GM18867 (cell line): ENCODE results near the gene OR5M10.
"Not testable (repeated sequence)": the region's sequence is repeated elsewhere in the genome, so short reads cannot be mapped to it uniquely, and the experiment has no call there.

Source experiments
- ATAC-seq: cut with Tn5 transposase; IDR thresholded peaks from one replicate; pipeline ENCODE4 v1.9.1; 2021; ENCODE audit warnings: mild to moderate bottlenecking, moderate library complexity; ENCODE audit not compliant: unreplicated experiment

OR5M10 gene

DNA sequence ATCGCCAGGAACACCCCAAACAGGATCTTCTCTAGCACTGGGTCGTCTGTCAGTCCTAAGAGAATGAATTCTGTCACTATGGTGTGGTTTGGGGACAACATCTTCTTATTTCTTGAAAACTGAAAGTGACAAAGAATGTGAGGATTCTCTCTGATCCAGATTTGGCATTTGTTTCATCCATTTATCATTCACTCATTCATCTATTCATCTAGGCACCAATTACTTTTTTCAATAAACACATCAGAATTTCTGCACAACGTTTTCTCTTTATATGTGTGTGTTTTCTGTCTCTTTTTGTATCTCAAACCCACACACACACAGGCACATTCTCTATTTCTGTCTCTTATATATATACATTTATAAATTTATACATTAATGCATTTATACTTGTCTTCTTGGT lies at the start of gene OR5M10:
TSS of gene OR5M10 (minus strand) at position 101 of the 400 bp plus-strand sequence. CDS start at position 101, 0 bp downstream.
- ATAC-seq, result no peak

DNA sequence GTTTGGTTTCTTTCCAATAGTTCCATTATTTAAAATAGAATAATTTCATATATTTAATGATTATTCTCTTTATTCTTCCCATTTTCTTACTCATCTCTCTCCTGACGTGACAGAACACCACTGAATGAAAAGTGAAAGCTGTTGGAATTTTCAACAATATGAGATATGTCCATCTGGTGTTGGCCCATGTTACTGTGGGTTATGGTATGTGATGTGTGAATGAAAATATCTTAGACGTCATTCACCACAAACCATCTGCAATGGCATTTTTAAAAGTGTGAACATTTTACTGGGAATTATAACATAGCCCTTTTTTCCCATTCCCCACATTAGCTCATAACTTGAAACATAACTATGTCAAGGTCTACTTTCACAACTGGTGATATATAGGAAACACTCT lies 48.4 kb upstream of the OR5M10 start:
- no peak for ATAC-seq

DNA sequence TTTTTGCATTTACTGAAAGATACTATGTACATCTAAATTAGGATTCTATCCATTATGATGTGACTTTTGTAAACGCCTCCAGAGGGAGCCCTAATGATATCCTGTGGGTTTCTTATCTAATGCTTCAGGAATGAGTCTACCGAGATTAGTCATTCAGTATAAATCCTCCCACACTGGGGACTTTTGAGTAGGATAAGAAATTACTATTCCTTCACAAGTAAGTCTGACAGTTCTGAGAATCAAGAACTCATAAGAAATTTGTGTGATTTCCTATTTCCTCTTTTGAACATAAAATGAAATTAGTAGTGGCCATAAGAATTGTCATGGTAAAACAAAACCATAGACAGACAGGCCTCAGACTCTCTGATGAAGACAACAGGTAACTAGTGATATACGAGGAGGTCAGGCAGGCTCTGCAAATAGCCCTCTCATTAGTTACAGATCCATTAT lies 47.2 kb upstream of the OR5M10 start:
- peak; percentile 72 for ATAC-seq

DNA sequence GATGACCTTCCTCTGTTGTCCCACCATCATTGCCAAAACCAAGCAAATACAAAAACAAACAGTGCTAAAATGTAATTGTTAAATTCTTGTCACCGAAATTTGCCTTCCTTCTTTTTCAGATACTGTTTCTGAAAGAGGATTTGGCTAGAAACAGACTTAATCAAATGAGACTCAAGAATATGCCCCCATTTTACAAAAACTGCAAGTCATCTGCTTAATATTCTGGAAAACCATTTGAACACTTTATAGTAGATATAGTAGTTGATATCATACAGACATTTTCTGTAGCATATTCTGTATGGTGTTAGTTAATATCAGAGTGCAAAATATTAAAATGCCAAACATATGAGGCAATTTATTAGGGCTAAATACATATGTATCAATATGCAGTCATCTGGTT lies 33.7 kb upstream of the OR5M10 start:
- ATAC-seq, result no peak

DNA sequence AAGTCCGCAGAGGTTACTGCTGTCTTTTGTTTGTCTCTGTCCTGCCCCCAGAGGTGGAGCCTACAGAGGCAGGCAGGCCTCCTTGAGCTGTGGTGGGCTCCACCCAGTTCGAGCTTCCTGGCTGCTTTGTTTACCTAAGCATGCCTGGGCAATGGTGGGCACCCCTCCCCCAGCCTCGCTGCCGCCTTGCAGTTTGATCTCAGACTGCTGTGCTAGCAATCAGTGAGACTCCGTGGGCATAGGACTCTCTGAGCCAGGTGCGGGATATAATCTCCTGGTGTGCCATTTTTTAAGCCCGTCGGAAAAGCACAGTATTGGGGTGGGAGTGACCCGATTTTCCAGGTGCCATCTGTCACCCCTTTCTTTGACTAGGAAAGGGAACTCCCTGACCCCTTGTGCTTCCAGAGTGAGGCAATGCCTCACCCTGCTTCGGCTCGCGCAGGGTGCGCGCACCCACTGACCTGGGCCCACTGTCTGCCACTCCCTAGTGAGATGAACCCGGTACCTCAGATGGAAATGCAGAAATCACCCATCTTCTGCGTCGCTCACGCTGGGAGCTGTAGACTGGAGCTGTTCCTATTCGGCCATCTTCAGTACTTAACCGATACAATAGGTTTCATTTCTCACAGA lies 14.7 kb upstream of the OR5M10 start:
- not testable (repeated sequence) for ATAC-seq

DNA sequence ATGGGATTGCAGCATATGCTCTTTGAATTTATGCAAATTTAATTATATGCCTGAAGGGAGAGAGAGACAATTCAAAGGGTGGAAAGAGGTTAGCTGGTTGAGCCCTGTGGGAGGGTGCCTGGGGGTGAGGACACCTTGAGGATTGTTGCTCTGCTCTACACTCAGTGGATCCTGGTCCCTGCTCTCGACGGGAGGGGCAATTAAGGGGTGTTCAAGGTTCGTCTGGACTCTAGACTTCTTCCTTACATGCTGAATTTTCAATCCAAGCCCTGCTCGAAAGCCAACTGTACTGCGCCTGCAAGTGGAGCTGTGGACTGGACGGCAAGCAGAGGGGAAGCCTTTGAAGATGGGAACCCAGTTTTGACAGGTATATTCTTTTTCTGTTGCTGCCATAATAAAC lies 18.9 kb downstream of the OR5M10 start:
- no peak for ATAC-seq

DNA sequence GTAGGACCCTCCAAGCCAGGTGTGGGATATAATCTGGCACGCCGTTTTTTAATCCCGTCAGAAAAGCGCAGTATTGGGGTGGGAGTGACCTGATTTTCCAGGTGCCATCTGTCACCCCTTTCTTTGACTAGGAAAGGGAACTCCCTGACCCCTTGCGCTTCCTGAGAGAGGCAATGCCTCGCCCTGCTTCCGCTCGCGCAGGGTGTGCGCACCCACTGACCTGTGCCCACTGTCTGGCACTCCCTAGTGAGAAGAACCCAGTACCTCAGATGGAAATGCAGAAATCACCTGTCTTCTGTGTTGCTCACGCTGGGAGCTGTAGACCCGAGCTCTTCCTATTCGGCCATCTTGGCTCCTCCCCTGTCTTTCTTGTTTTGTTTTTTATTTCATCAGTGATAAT lies 22.8 kb downstream of the OR5M10 start:
- ATAC-seq, result not testable (repeated sequence)

DNA sequence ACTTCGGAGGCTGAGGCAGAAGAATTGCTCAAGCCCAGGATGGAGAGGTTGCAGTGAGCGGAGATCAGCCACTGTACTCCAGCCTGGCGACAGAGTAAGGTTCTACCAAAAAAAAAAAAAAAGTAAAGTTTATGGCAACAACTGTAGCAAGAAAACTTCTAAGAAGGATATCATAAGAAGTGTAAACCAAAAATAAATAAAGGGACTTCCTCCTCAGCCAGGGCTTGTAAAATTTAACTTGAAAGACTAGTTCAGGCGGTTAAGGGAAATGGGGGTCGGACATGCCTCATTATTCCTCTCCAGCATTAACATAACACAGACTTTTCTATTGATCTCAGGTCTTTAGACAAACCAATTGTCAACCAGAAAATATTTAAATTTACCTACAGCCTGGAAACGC lies 32.0 kb downstream of the OR5M10 start:
- no peak for ATAC-seq

DNA sequence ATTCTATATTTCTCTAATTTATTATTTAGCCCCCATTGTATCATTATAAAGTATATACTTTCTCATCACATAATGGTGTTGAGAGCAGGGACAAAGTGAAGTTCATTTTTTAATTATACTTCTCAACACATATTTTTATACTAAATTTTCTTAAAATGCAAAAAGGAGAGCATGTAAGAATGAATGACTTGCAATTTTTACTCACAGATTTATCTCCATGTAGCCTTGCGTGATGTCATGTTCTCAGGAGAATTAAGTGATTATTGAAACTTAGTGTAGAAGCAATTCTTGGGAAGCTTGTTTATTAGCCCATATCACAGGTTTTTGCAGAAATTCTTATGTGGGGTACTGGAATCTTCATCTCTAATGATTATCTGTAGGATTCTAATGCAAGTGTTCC lies 33.8 kb downstream of the OR5M10 start:
- ATAC-seq, result no peak

DNA sequence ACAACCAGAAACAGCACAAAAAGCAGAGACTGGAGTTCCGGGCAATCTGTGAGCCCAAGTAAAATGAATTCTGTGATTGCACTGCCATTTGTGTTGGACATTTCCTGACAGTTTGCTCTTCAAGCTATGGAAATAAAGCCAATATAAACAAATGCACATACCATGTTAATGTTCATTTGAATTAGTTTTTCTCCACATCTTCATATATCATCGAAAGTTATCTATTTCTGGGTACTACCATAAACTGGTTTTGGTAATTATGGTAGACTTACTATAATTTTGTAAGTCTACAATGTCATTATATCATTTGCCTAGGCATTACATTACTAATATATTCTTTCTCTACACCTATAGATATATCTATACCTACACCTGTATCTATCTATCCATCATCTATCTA lies 34.4 kb downstream of the OR5M10 start, which contains the start of gene OR5M11:
TSS of gene OR5M11 (minus strand) at position 101 of the 400 bp plus-strand sequence. CDS start at position 101, 0 bp downstream.
- no peak for ATAC-seq

DNA sequence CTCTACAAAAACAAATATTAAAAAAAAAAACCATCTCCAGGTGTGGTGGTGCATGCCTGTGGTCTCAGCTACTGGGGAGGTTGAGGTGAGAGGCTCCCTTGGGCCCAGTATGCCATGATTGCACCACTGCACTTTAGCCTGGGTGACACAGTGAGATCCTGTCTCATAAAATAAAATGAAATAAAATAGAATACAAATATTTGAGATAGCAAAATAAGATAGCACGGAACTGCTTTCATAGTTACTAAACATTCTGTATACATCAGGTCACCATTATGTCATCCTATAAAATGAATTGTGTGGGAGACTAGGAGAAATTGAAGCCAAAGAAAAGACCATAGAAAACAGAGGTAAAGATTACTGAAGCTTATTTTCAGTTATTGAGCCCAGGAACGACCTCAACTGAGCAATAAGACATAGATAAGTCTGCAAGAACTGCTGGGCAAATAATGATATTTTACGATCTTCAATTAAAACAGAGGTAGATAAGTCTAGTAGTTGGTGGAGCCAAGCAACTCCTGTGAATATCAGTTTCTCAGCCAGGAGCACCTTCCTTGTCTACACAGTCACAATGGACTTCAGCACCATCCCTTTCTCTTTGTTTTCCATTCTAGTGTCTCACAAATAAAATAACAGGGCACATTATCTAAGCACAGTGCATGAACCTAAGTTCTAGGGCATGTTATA lies 44.3 kb downstream of the OR5M10 start:
- ATAC-seq, result no peak

DNA sequence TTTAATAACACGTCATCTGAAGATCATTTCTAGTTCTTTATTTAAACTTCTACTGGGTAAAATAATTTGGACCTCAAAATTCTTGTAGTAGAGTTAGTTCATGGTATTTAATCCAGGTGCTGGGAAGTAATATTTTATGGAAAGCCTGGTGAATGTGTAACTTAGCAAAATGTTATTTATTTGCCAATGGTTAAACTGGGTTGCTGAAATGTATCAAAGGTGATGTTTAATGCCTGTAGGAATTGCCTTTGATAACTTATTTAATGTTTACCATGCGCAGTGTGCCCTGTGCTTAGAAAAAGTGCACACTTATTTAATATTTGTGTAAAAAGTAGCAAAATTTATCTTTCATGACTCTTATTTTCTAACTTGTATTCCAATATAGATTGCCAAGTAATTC lies 45.7 kb downstream of the OR5M10 start:
- ATAC-seq, result no peak
